Activated T-cell treated with anti-CD3 and anti-CD28 coated beads for 24 hours (primary cell): ENCODE data around the gene CSE1L.
A peak's percentile ranks its signal among the peaks of the same experiment; 100 is the strongest.
"Not testable (repeated sequence)": the region's sequence is repeated elsewhere in the genome, so short reads cannot be mapped to it uniquely, and the experiment has no call there.

Experiments used
- DNase-seq: peaks from one replicate; pipeline ENCODE4 v3.0.0-alpha.2; 2020; ENCODE audit warnings: low read depth

The CSE1L gene, protein sequence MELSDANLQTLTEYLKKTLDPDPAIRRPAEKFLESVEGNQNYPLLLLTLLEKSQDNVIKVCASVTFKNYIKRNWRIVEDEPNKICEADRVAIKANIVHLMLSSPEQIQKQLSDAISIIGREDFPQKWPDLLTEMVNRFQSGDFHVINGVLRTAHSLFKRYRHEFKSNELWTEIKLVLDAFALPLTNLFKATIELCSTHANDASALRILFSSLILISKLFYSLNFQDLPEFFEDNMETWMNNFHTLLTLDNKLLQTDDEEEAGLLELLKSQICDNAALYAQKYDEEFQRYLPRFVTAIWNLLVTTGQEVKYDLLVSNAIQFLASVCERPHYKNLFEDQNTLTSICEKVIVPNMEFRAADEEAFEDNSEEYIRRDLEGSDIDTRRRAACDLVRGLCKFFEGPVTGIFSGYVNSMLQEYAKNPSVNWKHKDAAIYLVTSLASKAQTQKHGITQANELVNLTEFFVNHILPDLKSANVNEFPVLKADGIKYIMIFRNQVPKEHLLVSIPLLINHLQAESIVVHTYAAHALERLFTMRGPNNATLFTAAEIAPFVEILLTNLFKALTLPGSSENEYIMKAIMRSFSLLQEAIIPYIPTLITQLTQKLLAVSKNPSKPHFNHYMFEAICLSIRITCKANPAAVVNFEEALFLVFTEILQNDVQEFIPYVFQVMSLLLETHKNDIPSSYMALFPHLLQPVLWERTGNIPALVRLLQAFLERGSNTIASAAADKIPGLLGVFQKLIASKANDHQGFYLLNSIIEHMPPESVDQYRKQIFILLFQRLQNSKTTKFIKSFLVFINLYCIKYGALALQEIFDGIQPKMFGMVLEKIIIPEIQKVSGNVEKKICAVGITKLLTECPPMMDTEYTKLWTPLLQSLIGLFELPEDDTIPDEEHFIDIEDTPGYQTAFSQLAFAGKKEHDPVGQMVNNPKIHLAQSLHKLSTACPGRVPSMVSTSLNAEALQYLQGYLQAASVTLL

DNA sequence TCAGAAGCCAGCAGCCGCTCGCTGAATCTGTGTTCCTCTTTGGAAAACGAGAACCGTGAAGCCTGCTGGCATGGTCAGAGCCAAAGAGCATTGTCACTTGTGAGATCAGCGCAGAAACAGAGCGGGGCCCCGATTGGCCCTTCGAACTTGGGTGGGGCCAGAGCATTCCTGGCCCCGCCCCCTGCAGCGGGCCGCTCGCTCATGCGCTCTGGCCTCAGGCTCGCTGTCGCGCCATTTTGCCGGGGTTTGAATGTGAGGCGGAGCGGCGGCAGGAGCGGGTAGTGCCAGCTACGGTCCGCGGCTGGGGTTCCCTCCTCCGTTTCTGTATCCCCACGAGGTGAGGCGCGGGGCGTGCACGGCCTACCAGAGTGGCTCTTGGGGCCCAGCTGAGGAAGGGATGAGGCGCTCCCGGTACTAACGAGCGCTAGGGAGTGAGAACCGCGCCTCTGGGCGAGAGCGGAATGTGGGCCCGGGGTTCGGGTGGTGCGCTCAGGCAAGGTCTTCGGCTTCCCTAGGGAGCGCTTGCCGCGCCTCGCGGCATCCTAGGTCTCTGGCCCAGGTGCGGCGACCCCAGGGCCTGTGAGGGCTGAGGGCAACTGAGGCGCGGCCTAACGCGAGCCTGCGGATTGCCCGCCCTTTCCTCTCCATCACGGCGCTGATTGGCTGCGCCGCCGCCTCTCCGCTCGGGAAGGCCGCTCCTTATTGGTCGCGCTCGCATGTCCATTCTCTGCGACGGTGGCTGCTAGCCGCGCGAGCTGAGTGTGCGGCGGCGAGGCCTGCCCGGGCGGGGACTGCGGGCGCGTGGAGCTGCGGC lies at the start of gene CSE1L:
Gene CSE1L (plus strand): TSS at position 226 of the 814 bp plus-strand sequence. CDS start 12,152 bp downstream, outside the sequence.
- peak; percentile 93 for DNase-seq

GRCh38 chr20:48999890-49000870 lies 45.9 kb upstream of the CSE1L start:
- no peak for DNase-seq

DNA sequence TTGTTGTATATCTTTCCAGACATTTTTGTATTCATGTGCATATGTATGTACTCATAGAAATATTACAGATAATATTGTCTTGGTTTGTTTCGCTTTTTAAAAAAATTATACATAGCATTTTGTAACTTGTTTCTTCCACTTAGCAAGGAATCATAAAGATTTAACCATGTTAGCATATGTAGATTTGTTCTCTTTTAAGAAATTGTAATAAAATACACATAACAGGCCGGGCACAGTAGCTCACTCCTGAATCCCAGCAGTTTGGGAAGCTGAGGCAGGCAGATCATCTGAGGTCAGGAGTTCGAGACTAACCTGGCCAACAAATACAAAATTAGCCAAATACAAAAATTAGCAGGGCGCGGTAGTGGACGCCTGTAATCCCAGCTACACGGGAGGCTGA lies 44.4 kb upstream of the CSE1L start:
- DNase-seq: no peak

DNA sequence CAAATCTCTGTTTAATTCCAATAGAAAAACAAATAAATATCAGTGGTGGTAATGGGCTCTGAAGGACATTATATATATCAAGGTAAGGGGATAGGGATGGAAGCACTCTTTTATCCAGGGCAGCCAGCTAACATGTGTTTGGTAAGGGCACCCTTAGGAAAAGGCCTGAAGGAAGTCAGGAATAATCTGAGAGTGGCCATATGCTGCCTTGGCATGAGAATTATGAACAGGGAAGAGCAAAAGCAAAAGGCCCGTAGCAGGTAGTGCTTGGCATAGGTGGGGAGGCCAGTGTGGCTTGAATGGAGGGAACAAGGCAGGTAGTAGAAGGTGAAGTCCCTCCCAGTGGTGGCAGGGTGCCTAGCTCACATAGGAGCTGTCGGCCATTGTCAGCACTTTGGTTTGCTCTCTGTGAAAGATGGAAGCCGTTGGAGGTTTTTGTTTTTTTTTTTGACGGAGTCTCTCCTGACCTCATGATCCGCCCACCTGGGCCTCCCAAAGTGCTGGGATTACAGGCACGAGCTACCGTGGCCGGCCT lies 39.6 kb upstream of the CSE1L start:
- DNase-seq: no peak

DNA sequence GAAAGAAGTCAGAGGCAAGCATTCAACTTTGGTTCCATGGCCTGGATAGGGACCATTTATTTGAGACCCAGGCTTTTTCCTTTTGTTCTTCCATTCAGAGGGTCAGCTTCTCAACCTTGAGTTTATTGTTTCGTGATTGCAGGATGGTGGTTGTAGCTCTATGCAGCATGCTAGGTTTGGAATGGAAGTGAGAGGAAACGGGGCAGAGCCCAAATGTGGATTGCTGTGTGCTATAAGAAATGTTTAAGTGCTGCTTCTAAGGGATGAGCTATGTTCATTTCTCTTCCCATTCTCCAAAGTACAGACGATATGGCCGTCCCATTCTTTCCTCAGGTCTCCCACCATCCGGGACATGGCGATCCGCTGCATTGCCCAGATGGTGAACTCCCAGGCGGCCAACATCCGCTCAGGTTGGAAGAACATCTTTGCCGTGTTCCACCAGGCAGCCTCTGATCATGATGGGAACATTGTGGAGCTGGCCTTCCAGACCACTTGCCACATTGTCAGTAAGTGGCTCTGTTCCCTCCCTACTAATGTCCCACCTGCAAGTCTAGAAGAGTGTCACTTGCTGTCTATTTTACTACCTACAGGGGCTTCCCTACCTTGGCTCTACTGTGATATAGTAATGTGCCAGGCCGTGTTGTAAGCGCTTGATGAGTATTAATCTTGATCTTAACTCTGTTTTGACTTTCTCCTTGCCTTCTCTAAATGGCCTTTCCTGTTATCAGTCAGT lies 36.0 kb upstream of the CSE1L start:
- DNase-seq: no peak

DNA sequence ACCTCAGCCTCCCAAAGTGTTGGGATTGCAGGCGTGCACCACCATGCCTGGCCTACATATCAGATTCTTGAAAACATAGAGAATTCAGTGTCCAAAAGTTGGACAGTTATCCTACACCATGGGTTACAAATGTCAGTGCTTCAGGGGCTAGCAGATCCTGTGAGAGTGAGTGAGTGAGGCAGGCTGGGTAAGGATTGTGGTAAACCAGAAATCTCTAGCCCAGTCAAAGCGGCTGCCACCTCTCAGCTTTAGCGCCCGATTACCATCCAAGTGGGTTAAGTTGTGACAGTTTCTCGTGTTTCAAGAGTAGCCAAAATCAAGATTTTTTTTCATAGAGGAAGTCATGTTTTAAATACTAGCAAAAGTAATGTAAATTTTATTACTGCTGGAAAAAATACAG lies 21.9 kb upstream of the CSE1L start:
- DNase-seq: no peak

- DNase-seq: not testable (repeated sequence)
Observed at GRCh38 chr20:49028177-49028576, 17.9 kb upstream of the CSE1L start.

DNA sequence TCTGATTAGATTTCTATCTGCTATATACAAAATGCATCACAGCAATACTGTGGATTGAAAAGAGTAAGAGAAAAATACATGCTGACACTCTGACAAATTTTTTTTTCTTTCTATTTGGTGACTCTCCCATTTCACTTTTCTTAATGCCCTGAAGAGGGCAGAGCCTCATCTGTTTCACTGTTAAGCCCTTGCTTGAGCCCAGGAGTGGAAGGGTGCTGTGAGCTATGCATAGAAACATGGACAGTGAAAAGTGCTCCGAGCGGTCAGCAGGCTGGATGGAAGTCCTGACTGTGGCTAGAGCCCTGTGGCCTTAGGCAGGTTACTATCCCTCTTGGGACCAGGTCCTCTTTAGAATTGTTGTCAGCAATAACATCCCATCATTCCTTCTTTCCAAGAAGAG lies 17.4 kb upstream of the CSE1L start:
- DNase-seq: no peak

- DNase-seq: no peak
Observed at GRCh38 chr20:49029203-49029602, 16.9 kb upstream of the CSE1L start.

DNA sequence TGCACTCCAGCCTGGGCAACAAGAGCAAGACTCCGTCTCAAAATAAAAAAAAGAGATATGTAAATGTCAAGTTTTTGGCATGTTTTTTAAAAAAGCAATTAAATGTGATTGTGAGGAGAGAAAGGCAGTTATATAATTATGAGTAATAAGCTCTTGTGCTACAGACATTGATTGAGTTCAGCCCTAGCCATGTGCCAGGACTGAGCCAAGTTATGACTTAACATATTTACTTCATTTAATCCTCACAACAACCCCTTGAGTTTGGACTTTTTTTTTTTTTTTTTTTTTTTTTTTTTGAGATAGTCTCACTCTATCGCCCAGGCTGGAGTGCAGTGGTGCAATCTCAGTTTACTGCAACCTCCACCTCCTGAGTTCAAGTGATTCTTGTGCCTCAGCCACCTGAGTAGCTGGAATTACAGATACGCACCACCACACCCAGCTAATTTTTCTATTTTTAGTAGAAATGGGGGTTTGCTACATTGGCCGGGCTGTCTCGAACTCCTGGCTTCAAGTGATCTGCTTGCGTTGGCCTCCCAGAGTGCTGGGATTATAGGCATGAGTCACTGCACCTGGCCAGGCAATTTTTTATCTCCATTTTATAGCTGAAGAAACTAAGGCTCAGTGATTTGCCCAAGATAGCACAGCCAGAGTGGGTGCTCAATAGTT lies 15.0 kb upstream of the CSE1L start:
- no peak for DNase-seq

DNA sequence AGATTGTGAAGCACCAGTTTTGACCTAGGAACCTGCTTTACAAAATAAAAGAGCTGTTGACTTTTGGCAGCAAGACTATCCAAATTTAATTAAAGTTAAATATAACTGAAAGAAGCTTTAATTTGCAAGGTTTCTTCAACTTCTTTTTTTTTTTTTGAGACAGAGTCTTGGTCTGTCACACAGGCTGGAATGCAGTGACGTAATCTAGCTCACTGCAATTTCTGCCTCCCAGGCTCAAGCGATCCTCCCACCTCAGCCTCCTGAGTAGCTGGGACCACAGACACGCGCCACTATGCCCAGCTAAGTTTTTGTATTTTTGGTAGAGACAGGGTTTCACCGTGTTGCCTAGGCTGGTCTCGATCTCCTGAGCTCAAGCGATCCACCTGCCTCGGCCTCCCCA lies 13.7 kb upstream of the CSE1L start:
- DNase-seq: no peak

DNA sequence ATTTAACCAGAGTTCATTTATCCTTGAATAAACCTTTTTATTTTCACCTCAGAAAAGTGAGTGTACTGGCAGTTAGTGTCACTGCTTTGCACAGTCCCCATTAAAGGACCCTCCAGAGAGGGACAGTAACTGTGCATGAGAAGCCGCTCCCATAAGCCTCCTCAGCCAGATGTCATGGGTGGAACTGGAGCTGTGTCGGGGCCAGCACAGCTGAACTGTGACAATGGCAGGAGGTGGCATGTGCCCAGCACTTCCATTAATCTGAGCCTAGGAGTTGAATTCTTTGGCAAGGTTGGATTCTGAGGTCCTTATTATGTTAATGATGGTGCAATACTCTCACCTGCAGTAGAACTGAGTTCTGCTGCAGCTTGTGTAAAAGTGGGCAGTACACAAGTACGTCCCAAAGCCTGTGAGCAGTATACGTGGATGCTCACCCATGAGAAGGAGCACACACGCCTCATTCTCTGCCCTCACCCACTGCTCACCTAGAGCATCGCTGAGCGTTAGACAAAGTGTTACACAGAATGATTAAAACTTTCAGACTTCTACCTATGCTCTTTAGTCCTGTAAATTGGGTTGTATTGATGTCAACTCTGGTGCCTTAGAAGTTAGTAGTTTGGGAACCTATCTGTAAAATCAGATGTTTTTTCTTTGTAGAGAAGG lies 11.9 kb upstream of the CSE1L start:
- no peak for DNase-seq

GRCh38 chr20:49037962-49038387 lies 8.1 kb upstream of the CSE1L start:
- peak; percentile 2 for DNase-seq

DNA sequence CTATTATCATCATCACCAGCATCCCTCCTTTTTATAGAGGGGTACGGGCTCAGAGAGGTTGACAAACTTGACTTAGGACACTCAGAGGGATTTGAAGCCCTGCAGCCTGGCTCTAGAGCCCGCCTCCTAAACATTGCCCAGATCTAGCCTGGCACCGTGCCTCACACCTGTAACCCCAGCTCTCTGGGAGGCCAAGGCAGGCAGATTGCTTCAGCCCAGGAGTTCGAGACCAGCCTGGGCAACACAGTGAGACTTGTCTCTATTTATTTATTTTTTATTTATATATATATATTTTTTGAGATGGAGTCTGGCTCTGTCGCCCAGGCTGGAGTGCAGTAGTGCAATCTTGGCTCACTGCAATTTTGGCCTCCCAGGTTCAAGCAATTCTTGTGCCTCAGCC lies 6.3 kb upstream of the CSE1L start:
- no peak for DNase-seq

- DNase-seq: no peak
Observed at GRCh38 chr20:49043000-49043399, 3.1 kb upstream of the CSE1L start.

- DNase-seq: peak; percentile 3
Observed at GRCh38 chr20:49045440-49046086, 549 bp upstream of the CSE1L start.

GRCh38 chr20:49052334-49052733 lies 6.2 kb downstream of the CSE1L start:
- DNase-seq: no peak

GRCh38 chr20:49054056-49054643 lies 8.0 kb downstream of the CSE1L start:
- DNase-seq: no peak
